T-helper 2 cell treated with Interferon-gamma antibody and Interleukin-4, amounts not matched to agents 5 μg/mL and 100 μg/mL, for 36 hours (primary cell): ENCODE results near the gene CLSTN1.
"Not testable (repeated sequence)": the region's sequence is repeated elsewhere in the genome, so short reads cannot be mapped to it uniquely, and the experiment has no call there.

Source experiments
- DNase-seq: peaks from one replicate; pipeline ENCODE4 v3.0.0; 2021; ENCODE audit warnings: low spot score
- H3K27ac Mint-ChIP-seq: one replicate; pipeline ENCODE4 v1.8.0; 2021; ENCODE audit warnings: mild to moderate bottlenecking, mixed read lengths
- H3K27me3 Mint-ChIP-seq: one replicate; pipeline ENCODE4 v1.8.0; 2021; ENCODE audit warnings: low read depth, mixed read lengths
- H3K36me3 Mint-ChIP-seq: one replicate; pipeline ENCODE4 v1.8.0; 2021; ENCODE audit warnings: low read depth, mixed read lengths
- H3K4me1 Mint-ChIP-seq: one replicate; pipeline ENCODE4 v1.8.0; 2021; ENCODE audit warnings: low read depth, mixed read lengths
- H3K4me3 Mint-ChIP-seq: one replicate; pipeline ENCODE4 v1.8.0; 2022; ENCODE audit warnings: mild to moderate bottlenecking, moderate library complexity, mixed read lengths
- H3K9me3 Mint-ChIP-seq: one replicate; pipeline ENCODE4 v1.8.0; 2021; ENCODE audit warnings: mixed read lengths

The CLSTN1 gene

DNA sequence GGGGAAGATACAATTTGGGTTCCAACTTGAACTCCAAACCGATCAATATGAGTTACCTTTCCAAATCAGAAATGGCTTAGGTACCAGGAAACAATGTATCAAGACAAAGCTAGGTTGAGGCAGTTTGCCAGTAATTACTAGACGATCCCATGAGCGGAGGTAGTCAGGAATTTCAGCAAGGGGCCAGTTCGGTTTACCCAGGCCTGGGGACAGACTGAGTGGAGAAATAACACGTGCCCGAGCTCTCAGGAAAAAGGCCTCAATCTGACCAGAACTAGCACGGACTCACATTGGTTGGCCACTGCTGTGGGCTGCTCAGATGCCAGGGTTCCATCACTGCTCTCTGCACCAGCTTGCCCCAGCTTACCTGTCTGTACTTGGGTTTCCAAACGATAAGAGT, 15.3 kb downstream of the CLSTN1 start:
- Mint-ChIP-seq H3K36me3 (peaks cover 14% of the 10 kb centered on the region), H3K4me3 (no peak overlapping the region), H3K4me1 (peaks cover 10% of the 10 kb centered on the region)

DNA sequence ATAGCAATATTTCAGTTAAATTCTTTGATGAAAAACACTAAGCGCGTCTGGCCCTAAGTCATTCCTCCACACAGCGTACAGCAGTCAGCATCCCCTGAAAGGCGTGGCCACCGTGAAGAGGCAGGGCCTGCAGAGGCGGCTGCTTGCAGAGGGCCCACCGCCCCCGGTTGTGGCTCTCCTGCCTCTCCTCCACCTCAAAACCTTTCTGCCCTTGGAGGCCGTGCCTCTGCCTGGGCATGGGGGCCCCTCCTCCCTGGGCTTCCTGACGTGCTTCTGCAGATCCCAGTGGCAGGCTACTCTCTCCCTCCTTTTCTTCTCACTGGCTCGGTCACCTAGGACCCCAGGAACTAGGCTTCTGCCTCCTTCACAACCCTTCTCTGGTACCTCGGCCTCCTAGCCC, 16.2 kb downstream of the CLSTN1 start:
- H3K27me3 Mint-ChIP-seq: no peaks in the 10 kb centered on the region
- peaks cover 10% of the 10 kb centered on the region for H3K4me1 Mint-ChIP-seq
- no peaks in the 10 kb centered on the region for H3K9me3 Mint-ChIP-seq
- H3K4me3 Mint-ChIP-seq: no peak overlapping the region
- peaks cover 14% of the 10 kb centered on the region for H3K36me3 Mint-ChIP-seq
- no peak for DNase-seq
- no peak overlapping the region for H3K27ac Mint-ChIP-seq

More for the DNA sequence above, 15.3 kb downstream of the CLSTN1 start:
- Mint-ChIP-seq H3K9me3 (no peaks in the 10 kb centered on the region), H3K27me3 (no peaks in the 10 kb centered on the region), H3K27ac (no peak overlapping the region)
- DNase-seq: no peak

DNA sequence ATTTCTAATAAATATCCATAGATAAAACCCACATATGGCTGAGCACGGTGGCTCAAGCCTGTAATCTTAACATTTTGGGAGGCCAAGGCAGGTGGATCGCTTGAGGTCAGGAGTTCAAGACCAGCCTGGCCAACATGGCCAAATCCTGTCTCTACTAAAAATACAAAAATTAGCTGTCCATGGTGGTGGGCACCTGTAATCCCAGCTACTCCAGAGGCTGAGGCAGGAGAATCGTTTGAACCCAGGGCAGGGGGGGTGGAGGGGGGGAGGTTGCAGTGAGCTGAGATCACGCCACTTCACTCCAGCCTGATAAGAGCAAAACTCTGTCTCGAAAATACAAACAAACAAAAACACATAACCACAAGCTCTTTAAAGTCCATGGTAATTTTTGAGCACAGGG, 17.8 kb downstream of the CLSTN1 start:
- DNase-seq, H3K9me3 Mint-ChIP-seq, H3K27ac Mint-ChIP-seq, H3K4me3 Mint-ChIP-seq, H3K27me3 Mint-ChIP-seq: not testable (repeated sequence)
- Mint-ChIP-seq H3K4me1 (peaks cover 19% of the 10 kb centered on the region), H3K36me3 (peaks cover 22% of the 10 kb centered on the region)

DNA sequence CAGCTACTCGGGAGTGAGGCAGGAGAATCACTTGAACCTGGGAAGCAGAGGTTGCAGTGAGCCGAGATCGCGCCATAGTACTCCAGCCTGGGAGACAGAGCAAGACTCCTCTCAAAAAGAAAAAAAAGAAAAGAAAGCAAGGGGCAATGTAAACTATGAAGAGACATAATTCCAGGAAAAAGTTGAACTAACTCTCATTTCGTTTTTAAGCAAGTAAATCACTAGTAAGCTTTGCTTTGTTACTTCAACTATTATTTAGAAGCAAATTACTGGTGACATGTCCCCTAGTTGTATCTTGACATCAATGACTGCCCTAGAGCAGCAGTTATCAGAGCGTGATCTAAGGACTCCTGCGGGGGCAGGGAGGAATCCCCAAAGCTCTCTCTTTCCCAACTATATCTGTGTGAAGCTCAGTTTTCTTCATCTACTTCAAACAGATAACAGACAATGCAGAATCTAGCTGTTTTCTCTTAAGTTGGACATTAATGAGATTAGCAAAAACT, 18.7 kb downstream of the CLSTN1 start:
- Mint-ChIP-seq H3K4me1 (peaks cover 22% of the 10 kb centered on the region), H3K27me3 (no peaks in the 10 kb centered on the region), H3K4me3 (no peak overlapping the region), H3K9me3 (no peaks in the 10 kb centered on the region), H3K36me3 (peaks cover 22% of the 10 kb centered on the region), H3K27ac (no peak overlapping the region)
- no peak for DNase-seq

DNA sequence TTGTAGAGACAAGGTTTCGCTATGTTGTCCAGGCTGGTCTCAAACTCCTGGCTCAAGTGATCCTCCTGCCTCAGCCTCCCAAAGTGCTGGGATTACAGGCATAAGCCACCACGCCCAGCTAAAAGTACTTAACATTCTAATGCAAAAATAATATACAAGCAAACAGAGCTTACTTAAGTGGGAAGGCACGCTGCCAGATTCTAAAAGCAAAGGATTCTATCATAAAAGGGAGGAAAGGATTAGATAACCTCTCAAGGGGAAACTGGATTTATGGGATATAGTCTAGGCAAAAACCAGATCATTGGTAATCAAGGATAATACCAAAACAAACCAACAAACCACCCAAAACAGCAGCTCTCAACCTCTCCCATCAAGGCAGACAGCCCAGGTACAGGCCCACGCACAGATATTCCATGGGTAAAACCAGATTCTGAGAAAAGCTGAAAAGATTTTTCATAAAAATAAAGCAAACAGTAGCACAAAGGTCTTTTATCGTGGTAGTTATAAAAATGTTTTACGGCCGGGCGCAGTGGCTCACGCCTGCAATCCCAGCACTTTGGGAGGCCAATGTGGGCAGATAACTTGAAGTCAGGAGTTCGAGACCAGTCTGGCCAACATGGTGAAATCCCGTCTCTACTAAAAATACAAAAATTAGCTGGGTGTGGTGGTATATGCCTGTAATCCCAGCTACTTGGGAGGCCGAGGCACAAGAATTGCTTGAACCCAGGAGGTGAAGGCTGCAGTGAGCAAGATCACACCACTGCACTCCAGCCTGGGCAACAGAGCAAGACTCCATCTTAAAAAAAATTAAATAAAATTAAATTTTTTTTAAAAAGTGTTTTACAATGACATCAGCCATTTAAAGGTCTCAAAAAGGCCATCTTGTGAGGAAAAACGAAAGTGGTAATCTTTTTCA, 20.5 kb downstream of the CLSTN1 start:
- Mint-ChIP-seq H3K4me1 (peaks cover 34% of the 10 kb centered on the region), H3K36me3 (peaks cover 27% of the 10 kb centered on the region)
- not testable (repeated sequence) for H3K27ac Mint-ChIP-seq, H3K4me3 Mint-ChIP-seq, H3K27me3 Mint-ChIP-seq, H3K9me3 Mint-ChIP-seq, DNase-seq

DNA sequence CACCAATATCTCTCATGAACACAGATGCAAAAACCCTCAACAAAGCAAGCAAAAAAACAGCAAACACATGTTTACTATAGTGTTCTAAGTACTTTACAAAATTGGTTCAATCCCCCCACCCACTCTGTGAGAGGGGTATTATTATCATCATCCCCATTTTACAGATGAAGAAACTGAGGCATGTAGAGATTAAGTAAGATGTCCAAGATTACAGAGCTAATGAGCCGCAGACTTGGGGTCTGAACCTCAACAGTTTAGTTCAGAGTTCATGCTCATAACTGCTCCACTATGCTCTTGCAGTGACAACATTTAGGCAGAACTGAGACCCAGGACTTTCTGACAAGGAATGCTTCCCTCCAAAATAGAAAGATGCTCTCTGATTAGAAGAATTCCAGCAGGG, 21.9 kb downstream of the CLSTN1 start:
- DNase-seq: no peak
- Mint-ChIP-seq H3K4me3 (no peak overlapping the region), H3K27ac (peak overlapping the region; percentile 6), H3K4me1 (peaks cover 40% of the 10 kb centered on the region), H3K9me3 (no peaks in the 10 kb centered on the region), H3K27me3 (peaks cover 10% of the 10 kb centered on the region), H3K36me3 (peaks cover 30% of the 10 kb centered on the region)

DNA sequence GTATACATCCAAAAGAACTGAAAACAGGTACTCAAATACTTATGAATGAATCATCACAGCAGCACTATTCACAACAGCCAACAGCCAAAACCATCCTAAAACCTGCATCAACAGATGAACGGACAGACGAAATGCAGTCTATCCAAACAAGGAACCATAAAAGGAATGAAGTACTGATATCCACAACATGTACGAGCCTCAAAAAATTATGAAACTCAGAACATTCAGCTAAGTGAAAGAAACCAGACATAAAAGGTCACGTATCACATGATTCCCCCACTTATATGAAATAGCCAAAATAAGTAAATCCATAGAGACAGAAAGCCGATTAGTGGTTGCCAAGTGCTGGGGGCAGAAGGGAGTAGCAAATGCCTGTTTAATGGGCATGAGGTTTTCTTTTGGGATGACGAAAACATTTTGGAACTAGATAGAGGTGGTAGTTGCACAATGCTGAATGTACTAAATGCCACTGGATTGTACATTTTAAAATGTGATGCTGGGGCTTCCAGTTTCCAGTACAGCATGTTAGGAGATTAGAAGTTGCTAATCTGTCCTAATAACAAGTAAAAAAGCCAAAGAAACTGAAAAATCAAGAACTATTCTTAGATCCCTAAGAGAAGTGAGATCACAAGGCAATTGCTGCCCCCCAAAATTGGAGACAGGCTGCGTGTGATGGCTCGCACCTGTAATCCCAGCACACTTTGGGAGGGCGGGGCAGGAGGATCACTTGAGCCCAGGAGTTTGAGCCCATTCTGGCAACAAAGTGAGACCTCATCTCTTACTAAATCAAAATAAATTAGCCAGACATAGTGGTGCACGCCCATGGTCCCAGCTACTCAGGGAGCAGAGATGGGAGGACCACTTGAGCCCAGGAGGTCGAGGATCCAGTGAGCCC, 25.3 kb downstream of the CLSTN1 start:
- Mint-ChIP-seq H3K4me1 (peaks cover 51% of the 10 kb centered on the region), H3K9me3 (no peaks in the 10 kb centered on the region), H3K36me3 (peaks cover 32% of the 10 kb centered on the region), H3K27me3 (peaks cover 12% of the 10 kb centered on the region), H3K4me3 (peak overlapping the region; percentile 78), H3K27ac (peak overlapping the region; percentile 77)
- no peak for DNase-seq

DNA sequence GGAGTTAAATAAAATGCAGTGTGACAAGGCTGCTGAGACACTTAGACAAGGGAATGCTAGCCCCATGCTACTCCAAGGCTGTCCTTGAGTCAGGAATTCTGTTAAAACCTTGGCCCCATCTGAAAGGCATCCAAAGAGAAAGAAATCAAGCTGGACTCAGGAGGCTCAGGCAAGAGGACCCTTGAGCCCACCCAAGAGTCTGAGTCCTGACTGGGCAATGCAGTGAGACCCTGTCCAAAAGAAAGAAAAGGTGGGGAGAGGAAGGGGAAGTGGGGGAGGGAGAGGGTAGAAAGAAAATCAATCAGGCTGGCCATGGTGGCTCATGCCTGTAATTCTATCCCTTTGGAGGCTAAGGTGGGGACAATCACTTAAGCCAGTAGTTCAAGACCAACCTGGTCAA, 26.7 kb downstream of the CLSTN1 start:
- H3K27ac Mint-ChIP-seq: peak overlapping the region; percentile 58
- peaks cover 12% of the 10 kb centered on the region for H3K27me3 Mint-ChIP-seq
- H3K9me3 Mint-ChIP-seq: no peaks in the 10 kb centered on the region
- H3K4me3 Mint-ChIP-seq: peak overlapping the region; percentile 16
- peaks cover 34% of the 10 kb centered on the region for H3K36me3 Mint-ChIP-seq
- no peak for DNase-seq
- peaks cover 53% of the 10 kb centered on the region for H3K4me1 Mint-ChIP-seq

DNA sequence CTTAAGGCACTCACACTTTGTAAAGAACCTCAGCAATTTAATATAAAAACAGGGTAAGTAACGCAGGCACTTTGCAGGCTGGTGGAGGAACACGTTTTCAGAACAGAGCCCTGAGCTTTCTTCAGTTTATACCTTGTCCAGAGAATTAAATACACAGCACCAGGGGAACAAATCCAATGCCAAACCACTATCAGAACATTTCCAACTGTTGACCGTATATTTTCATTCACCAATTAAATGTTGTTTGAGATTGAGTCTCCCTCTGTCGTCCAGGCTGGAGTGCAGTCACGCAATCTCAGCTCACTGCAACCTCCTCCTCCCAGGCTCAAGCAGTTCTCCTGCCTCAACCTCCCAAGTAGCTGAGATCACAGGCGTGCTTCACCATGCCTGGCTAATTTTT, 29.7 kb downstream of the CLSTN1 start:
- Mint-ChIP-seq H3K36me3 (peaks cover 30% of the 10 kb centered on the region), H3K4me1 (peaks cover 41% of the 10 kb centered on the region), H3K27me3 (peaks cover 12% of the 10 kb centered on the region), H3K4me3 (no peak overlapping the region), H3K9me3 (no peaks in the 10 kb centered on the region), H3K27ac (no peak overlapping the region)
- no peak for DNase-seq

DNA sequence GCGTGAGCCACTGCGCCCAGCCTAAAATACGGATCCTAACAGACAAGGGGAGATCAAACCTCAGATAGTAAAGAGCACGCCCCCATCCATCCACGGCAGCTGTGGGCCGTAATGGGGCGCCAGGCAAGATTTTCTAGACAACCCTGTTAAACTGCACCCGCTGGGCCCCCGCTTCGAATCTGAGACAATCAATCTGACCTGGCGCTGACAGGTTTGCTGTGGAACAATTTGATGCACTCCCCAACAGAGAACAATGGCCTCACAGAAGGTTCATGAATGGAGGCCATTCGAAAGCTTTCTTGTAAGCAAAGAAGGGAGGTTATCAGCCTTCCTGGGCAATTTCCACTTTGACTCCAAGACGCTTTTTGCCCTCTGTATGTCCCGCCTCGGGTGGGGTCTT, 30.5 kb downstream of the CLSTN1 start:
- no peak for DNase-seq
- peaks cover 39% of the 10 kb centered on the region for H3K4me1 Mint-ChIP-seq
- peaks cover 30% of the 10 kb centered on the region for H3K36me3 Mint-ChIP-seq
- no peak overlapping the region for H3K27ac Mint-ChIP-seq
- H3K27me3 Mint-ChIP-seq: peaks cover 10% of the 10 kb centered on the region
- no peaks in the 10 kb centered on the region for H3K9me3 Mint-ChIP-seq
- H3K4me3 Mint-ChIP-seq: no peak overlapping the region

DNA sequence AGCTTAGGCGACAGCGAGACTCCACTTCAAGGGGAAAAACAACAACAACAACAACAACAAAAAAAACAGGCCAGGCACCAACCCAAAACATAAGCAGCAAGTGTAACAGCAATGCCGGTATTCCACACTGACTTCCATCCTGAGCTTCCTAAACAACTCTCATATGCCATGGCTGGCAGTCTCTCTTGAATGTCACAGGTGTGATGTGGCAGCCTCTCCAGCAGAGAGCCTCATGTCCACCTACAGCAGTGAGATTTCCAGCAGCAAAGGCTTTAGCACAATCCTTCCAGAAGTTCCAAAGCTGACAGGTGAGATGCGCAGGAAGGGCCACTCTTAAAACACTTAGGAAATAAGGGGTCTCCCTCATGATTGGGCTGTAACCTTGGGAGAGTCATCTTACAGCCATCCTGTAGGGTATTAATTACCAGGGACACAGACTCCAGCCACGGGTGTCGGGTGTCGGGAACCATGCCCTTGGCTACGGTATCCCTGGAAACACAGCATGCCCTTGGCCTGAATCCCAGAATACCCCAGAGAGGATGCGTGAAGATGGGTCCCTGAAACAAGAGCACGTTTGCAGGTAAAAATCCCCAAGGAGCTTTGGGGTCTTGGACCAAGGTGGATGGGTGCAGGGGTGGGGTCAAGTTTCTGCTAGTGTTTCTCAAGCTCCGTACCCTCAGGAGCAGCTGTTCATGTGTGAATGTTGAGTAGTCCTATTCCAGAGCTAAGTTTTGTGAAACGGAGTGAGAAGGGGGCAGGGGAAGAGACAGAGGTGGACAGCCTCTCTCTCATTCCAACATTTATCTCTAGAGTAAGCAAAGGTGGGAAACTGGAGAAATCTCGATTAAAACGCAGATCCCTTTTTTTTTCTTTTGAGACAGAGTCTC, 31.4 kb downstream of the CLSTN1 start:
- Mint-ChIP-seq H3K4me3 (no peak overlapping the region), H3K4me1 (peaks cover 39% of the 10 kb centered on the region), H3K36me3 (peaks cover 27% of the 10 kb centered on the region), H3K27ac (no peak overlapping the region), H3K27me3 (peaks cover 4% of the 10 kb centered on the region), H3K9me3 (no peaks in the 10 kb centered on the region)
- DNase-seq: no peak

DNA sequence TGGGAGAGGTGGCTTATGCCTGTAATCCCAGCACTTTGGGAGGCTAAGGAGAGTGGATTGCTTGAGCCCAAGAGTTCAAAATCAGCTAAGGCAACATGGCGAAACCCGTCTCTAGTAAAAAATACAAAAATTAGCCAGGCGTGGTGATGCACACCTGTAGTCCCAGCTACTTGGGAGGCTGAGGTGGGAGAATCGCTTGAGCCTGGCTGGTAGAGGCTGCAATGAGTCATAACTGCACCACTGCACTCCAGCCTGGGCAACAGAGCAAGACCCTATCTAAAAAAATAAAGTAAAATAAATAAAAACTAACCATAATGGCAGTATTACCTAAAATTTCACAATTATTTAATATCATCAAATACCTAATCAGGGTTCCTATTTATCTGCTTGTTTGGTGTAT, 34.1 kb downstream of the CLSTN1 start:
- H3K4me3 Mint-ChIP-seq, H3K27me3 Mint-ChIP-seq, DNase-seq, H3K27ac Mint-ChIP-seq, H3K9me3 Mint-ChIP-seq: not testable (repeated sequence)
- Mint-ChIP-seq H3K36me3 (peaks cover 19% of the 10 kb centered on the region), H3K4me1 (peaks cover 39% of the 10 kb centered on the region)

DNA sequence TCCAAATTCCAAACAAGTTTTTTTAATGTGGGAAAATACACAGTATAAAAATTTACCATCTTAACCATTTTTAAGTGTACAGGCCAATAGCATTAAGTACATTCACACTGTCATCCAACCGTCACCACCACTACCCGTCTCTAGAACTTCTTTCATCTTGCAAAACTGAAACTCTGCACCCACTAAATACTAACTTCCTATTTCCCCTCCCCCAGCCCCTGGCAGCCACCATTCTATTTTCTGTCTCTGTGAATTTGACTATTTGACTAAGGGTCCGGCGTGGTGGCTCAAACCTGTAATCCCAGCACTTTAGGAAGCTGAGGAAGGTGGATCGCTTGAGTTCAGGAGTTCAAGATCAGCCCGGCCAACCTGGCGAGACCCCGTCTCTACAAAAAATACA, 36.1 kb downstream of the CLSTN1 start:
- Mint-ChIP-seq H3K27me3 (no peaks in the 10 kb centered on the region), H3K4me3 (peak overlapping the region; percentile 76), H3K27ac (peak overlapping the region; percentile 93), H3K36me3 (peaks cover 19% of the 10 kb centered on the region), H3K9me3 (no peaks in the 10 kb centered on the region), H3K4me1 (peaks cover 36% of the 10 kb centered on the region)
- peak; percentile 58 for DNase-seq
